ENCODE results near the gene ST6GALNAC2.

GRCh38 chr17:76556765-76557367, 28.8 kb downstream of the ST6GALNAC2 start:
- TF ChIP-seq L3MBTL2 (conservative IDR thresholded peaks at IDR 0.05) (no peak), BHLHE40 (IDR thresholded peaks at IDR 0.05; ENCODE audit: borderline replicate concordance) (no peak), LEF1 (IDR thresholded peaks at IDR 0.05; ENCODE audit: borderline replicate concordance) (no peak), ARNT (IDR thresholded peaks at IDR 0.05) (no peak), SP1 (IDR thresholded peaks at IDR 0.05) (no peak), TARDBP (IDR thresholded peaks at IDR 0.05) (no peak), SUZ12 (IDR thresholded peaks at IDR 0.05) (no peak), FOXK2 (IDR thresholded peaks at IDR 0.05) (no peak), HDGF (IDR thresholded peaks at IDR 0.05; ENCODE audit: borderline replicate concordance) (no peak), FOXM1 (IDR thresholded peaks at IDR 0.05; ENCODE audit: borderline replicate concordance) (no peak), ELF4 (IDR thresholded peaks at IDR 0.05) (no peak)
